ENCODE data around the gene TUBB2B.

DNA sequence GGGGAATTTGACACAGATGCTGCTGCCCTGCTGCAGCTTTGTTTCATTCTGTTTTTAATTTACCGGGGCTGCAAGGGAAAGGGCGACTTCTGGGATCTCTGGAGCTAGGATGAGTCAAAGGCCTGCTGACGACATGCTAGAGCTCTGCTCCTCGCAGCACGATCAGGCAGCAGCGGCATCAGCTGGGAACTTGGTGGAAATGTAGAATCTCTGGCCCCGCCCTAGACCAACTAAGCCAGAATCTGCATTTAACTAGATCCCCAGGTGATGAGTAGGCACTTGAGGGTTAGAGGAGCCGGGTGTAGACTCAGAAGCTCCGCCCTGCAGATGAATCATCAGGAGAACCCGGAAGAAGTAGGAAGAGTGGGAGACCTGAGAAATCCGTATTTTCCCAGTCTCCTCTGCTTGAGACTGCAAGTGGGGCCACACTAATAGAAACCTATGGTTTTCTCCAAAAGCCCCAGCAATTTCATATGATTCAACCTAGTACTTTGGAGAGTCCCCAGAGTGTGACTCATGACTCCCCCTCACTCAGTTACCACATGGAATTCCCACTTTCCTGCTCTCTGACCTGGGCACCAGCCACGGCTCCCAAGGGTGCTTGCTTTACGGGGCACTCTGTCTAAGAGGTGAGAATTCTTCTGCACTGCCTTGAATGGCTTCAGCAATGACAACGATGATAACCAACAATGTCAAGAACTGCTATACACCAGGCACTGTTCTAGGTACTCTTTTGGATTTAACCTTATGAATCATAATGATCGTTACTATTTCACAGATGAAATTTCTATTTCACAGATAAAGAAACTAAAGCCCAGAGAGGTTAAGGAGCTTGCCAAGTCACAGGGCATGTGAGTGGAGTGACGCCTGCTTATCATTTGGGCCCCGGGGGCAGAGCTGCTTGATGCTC, 18.1 kb downstream of the TUBB2B start:
- TF ChIP-seq POLR2A (IDR thresholded peaks at IDR 0.05; ENCODE audit: low read depth, low read length) (no peak), POLR2AphosphoS5 (IDR thresholded peaks at IDR 0.05; ENCODE audit: low read depth, low read length) (no peak), TAF1 (IDR thresholded peaks at IDR 0.05; ENCODE audit: borderline replicate concordance, low read depth, low read length) (no peak)

All from GM12892 (cell line).